Activated CD8-positive, alpha-beta T cell treated with anti-CD3 and anti-CD28 coated beads for 36 hours (primary cell): ENCODE results near the gene CHAC2. TPM values are rescaled to one million over a fixed set of nuclear protein-coding genes. Genes with fewer than 3 reads are reported as not detected.
A peak's percentile ranks its signal among the peaks of the same experiment; 100 is the strongest.

Source experiments
- ATAC-seq: fragments of 200-7000 bp; cut with Tn5 transposase; one replicate; pipeline ENCODE4 v1.10.0; 2021; ENCODE audit warnings: mild to moderate bottlenecking, moderate library complexity
- CTCF ChIA-PET: fragments of 350-600 bp; sonication (Branson Sonifier 250); formaldehyde crosslinking; loops from one replicate; lab custom pipeline; 2021; ENCODE audit warnings: antibody characterized with exemption; lab: Charles Lee
- POLR2A ChIA-PET: fragments of 350-600 bp; sonication (Branson Sonifier 250); formaldehyde crosslinking; loops from one replicate; lab custom pipeline; 2021; ENCODE audit warnings: antibody characterized with exemption; lab: Charles Lee
- DNase-seq: peaks from one replicate; pipeline ENCODE4 v3.0.0-alpha.2; 2020
- H3K27ac Mint-ChIP-seq: one replicate; pipeline ENCODE4 v1.8.0; 2021; ENCODE audit warnings: mild to moderate bottlenecking, mixed read lengths
- H3K27me3 Mint-ChIP-seq: one replicate; pipeline ENCODE4 v1.8.0; 2021; ENCODE audit warnings: mixed read lengths
- H3K36me3 Mint-ChIP-seq: one replicate; pipeline ENCODE4 v1.8.0; 2021; ENCODE audit warnings: low read depth, mixed read lengths
- H3K4me1 Mint-ChIP-seq: one replicate; pipeline ENCODE4 v1.8.0; 2021; ENCODE audit warnings: low read depth, mixed read lengths
- H3K4me3 Mint-ChIP-seq: one replicate; pipeline ENCODE4 v1.8.0; 2021; ENCODE audit warnings: mild to moderate bottlenecking, moderate library complexity, mixed read lengths
- H3K9me3 Mint-ChIP-seq: one replicate; pipeline ENCODE4 v1.8.0; 2021; ENCODE audit warnings: mixed read lengths
- intact Hi-C: fragments of 100-400 bp; cut with micrococcal nuclease; formaldehyde crosslinking; loops from one replicate; pipeline ENCODE4 v1.10.0; 2022
- total RNA-seq, 2 experiments: library from RNA; stranded (reverse); gene quantifications; one replicate each; pipeline ENCODE4 v1.2.3, GENCODE V29; 2021
- TF ChIP-seq, protein P1 (sequence below): fragments of 200-600 bp; IDR thresholded peaks from one replicate; pipeline ENCODE4 v1.8.0; 2022; ENCODE audit warnings: antibody characterized with exemption, mild to moderate bottlenecking

Gene CHAC2
- total RNA-seq, 2 experiments from 2014 or later = 19.8 to 20.4 TPM

DNA sequence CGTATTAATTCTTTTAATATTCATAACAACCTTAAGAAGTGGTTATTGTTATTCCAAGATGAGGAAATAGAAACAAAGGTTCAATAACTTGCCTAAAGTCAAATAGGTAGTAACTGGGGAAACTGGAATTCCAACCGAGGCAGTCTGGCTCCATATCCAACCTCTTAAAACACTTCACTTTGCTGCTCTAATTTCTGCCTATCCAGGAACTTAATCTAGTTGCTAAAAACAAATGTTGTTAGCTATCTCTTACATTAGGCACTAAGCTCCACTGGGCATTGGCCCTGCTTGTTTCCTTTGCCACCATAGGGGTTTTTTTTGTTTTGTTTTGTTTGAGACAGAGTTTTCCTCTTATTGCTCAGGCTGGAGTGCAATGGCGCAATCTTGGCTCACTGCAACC is 44.0 kb downstream of the CHAC2 start:
- TF ChIP-seq, protein P1, sequence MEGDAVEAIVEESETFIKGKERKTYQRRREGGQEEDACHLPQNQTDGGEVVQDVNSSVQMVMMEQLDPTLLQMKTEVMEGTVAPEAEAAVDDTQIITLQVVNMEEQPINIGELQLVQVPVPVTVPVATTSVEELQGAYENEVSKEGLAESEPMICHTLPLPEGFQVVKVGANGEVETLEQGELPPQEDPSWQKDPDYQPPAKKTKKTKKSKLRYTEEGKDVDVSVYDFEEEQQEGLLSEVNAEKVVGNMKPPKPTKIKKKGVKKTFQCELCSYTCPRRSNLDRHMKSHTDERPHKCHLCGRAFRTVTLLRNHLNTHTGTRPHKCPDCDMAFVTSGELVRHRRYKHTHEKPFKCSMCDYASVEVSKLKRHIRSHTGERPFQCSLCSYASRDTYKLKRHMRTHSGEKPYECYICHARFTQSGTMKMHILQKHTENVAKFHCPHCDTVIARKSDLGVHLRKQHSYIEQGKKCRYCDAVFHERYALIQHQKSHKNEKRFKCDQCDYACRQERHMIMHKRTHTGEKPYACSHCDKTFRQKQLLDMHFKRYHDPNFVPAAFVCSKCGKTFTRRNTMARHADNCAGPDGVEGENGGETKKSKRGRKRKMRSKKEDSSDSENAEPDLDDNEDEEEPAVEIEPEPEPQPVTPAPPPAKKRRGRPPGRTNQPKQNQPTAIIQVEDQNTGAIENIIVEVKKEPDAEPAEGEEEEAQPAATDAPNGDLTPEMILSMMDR = no peak
- H3K36me3 Mint-ChIP-seq = peaks cover 16% of the 10 kb centered on the region
- POLR2A ChIA-PET = no interaction called here
- H3K9me3 Mint-ChIP-seq = no peaks in the 10 kb centered on the region
- no peak for ATAC-seq
- no peaks in the 10 kb centered on the region for H3K4me1 Mint-ChIP-seq
- no peak for DNase-seq
- no peaks in the 10 kb centered on the region for H3K27me3 Mint-ChIP-seq
- intact Hi-C loops = no loop called here
- CTCF ChIA-PET = no interaction called here
- H3K27ac Mint-ChIP-seq = no peak overlapping the region
- no peak overlapping the region for H3K4me3 Mint-ChIP-seq

DNA sequence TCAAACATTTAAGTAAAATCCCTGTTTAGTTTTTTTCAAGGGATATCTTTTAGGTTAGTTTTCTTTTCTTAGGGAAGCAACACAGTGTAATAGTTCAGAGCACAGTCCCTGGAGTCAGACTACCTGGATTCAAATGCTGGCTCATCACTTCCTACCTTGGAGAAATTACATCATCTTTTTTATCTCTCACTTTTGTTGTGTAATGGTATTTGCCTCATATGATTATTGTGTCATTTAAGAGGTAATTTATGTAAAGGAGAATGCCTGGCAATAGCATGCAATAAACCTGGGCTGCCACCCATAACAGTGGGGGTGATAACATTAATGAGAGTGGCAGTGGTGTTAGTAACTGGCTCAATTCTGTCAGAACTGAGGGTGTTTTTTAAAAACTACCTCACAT is 45.5 kb downstream of the CHAC2 start:
- intact Hi-C loops = no loop called here
- peak overlapping the region; percentile 46 for H3K27ac Mint-ChIP-seq
- no peak overlapping the region for H3K4me3 Mint-ChIP-seq
- TF ChIP-seq, protein P1 = no peak
- DNase-seq (no peak), ATAC-seq (no peak)
- peaks cover 17% of the 10 kb centered on the region for H3K36me3 Mint-ChIP-seq
- CTCF ChIA-PET = interaction anchor here (0.8 to 0.9 kb wide), 2 partner anchors 10 to 12 kb away, joined by 3 read pairs; no protein-coding TSS in a partner anchor
- POLR2A ChIA-PET = interaction anchor here (0.6 kb wide), 1 partner anchor 11 kb away, joined by 3 read pairs; no protein-coding TSS in a partner anchor
- H3K27me3 Mint-ChIP-seq = no peaks in the 10 kb centered on the region
- no peaks in the 10 kb centered on the region for H3K9me3 Mint-ChIP-seq
- H3K4me1 Mint-ChIP-seq = no peaks in the 10 kb centered on the region

DNA sequence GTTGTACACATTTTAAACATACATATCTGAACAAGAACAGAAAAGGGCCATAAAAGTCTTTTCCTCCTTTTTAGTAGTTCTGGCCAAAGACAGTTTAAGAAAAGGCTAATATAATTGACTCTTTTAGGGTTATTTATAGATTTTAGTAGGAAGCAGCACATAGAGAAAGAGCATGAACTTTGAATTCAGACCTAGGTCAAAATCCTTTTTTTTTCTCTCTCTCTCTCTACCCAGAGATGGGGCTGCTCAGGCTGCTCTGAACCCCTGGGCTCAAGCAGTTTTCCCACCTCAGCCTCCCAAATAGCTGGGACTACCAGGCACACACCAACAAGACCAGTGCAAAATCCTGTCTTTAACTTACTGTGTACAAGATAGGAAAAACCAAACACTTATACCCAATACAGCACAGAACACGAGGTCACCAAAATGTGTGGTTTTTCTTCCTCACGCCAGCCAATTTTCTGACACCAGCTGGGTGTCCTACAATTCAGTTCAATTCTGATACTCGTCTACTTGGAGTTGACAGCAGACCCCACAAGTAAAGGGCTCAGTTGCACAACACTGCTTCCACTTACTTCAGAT is 51.3 kb downstream of the CHAC2 start:
- Mint-ChIP-seq H3K9me3 (no peaks in the 10 kb centered on the region), H3K4me3 (no peak overlapping the region), H3K4me1 (no peaks in the 10 kb centered on the region), H3K27me3 (no peaks in the 10 kb centered on the region), H3K36me3 (peaks cover 10% of the 10 kb centered on the region), H3K27ac (no peak overlapping the region)
- ChIA-PET POLR2A (interaction anchor here (1.7 kb wide), 1 partner anchor 11 kb away, joined by 4 read pairs; no protein-coding TSS in a partner anchor), CTCF (interaction anchor here (0.5 to 0.7 kb wide), 2 partner anchors 21 to 80 kb away, joined by 3 to 4 read pairs; no protein-coding TSS in a partner anchor)
- intact Hi-C loops = no loop called here
- TF ChIP-seq, protein P1 = no peak
- no peak for DNase-seq
- no peak for ATAC-seq

DNA sequence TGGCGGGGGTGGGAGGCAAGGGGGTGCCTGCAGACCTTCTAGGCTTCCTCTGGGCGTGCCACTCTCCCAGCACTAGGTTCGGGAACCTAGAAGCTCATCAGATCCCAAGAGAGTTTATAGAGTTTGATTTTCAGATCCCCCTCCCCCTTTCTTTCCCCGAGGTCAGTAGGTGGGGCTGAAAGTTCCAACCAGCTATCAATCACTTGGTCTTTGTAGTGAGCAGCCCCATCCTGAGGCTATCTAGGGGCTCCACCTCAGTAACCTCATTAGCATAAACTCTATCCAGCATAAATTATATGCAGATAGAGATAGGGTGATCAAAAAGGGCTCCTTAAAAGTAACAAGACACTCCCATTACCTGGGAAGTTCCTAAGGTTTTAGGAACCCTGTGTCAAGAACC is 52.0 kb downstream of the CHAC2 start:
- ATAC-seq = no peak
- TF ChIP-seq, protein P1 = no peak
- H3K27ac Mint-ChIP-seq = no peak overlapping the region
- H3K9me3 Mint-ChIP-seq = no peaks in the 10 kb centered on the region
- H3K36me3 Mint-ChIP-seq = peaks cover 10% of the 10 kb centered on the region
- H3K4me3 Mint-ChIP-seq = no peak overlapping the region
- DNase-seq = no peak
- H3K4me1 Mint-ChIP-seq = no peaks in the 10 kb centered on the region
- ChIA-PET POLR2A (interaction anchor here (1.7 kb wide), 1 partner anchor 10 kb away, joined by 4 read pairs; no protein-coding TSS in a partner anchor), CTCF (interaction anchor here (0.5 to 0.7 kb wide), 2 partner anchors 22 to 81 kb away, joined by 3 to 4 read pairs; no protein-coding TSS in a partner anchor)
- no peaks in the 10 kb centered on the region for H3K27me3 Mint-ChIP-seq
- intact Hi-C loops = no loop called here

DNA sequence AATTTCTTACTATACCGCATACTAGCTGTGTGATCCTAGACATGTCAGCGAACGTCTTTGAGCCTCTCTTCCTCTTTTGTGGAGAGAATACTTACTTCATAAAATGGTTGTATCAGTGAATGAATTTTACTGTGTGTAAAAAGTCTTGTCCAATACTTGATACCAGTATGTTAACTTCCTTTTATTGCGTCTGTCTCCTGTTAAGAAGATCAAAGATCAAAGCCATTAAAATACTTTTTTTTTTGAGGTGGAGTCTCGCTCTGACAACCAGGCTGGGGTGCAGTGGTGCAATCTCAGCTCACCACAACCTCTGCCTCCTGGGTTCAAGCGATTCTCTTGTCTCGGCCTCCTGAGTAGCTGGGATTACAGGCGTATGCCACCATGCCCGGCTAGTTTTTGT is 52.4 kb downstream of the CHAC2 start:
- no peak overlapping the region for H3K27ac Mint-ChIP-seq

More for the DNA sequence above, 52.4 kb downstream of the CHAC2 start:
- H3K27me3 Mint-ChIP-seq = no peaks in the 10 kb centered on the region
- peaks cover 10% of the 10 kb centered on the region for H3K36me3 Mint-ChIP-seq
- TF ChIP-seq, protein P1 = no peak
- DNase-seq = no peak
- no peaks in the 10 kb centered on the region for H3K9me3 Mint-ChIP-seq
- H3K4me3 Mint-ChIP-seq = no peak overlapping the region
- ChIA-PET CTCF (no interaction called here), POLR2A (interaction anchor here (1.7 kb wide), 1 partner anchor 9 kb away, joined by 4 read pairs; no protein-coding TSS in a partner anchor)
- ATAC-seq = no peak
- intact Hi-C loops = no loop called here
- H3K4me1 Mint-ChIP-seq = no peaks in the 10 kb centered on the region
